Tibial nerve (tissue), 4 donors: Measurements from ENCODE around the gene NKX3-2. TPM values are rescaled to one million over a fixed set of nuclear protein-coding genes. Genes with fewer than 3 reads are reported as not detected.
A peak's percentile ranks its signal among the peaks of the same experiment; 100 is the strongest.

Experiments
- DNase-seq, 2 donors: peaks; one replicate each; pipeline ENCODE4 v3.0.0-alpha.2; 2019; ENCODE audit warnings: low spot score in 2 of 2
- H3K27ac ChIP-seq, 4 donors: fragments of 200-600 bp; sonication (generic) in 3 of 4; one replicate each; pipeline ENCODE4 v1.5.1; 2017 to 2019; ENCODE audit warnings: mild to moderate bottlenecking in 1 of 4
- H3K27me3 ChIP-seq, 2 donors: fragments of 200-600 bp; sonication (generic) in 1 of 2; one replicate each; pipeline versions ENCODE4 v1.5.1 to v1.6.0; 2017 to 2019
- H3K36me3 ChIP-seq, 3 donors: fragments of 200-600 bp; sonication (generic); one replicate each; pipeline ENCODE4 v1.5.1; 2018 to 2019
- H3K4me1 ChIP-seq, 4 donors: fragments of 200-600 bp; sonication (generic) in 3 of 4; one replicate each; pipeline ENCODE4 v1.5.1; 2017 to 2019
- H3K4me3 ChIP-seq, 4 donors: fragments of 200-600 bp; sonication (generic) in 3 of 4; one replicate each; pipeline ENCODE4 v1.5.1; 2017 to 2019; ENCODE audit warnings: mild to moderate bottlenecking in 1 of 4, moderate library complexity in 1 of 4
- H3K9me3 ChIP-seq, 4 donors: fragments of 200-600 bp; sonication (generic) in 3 of 4; one replicate each; pipeline ENCODE4 v1.5.1; 2017 to 2019
- EP300 ChIP-seq, 2 donors: sonication (generic); formaldehyde crosslinking; IDR thresholded peaks; one replicate each; pipeline ENCODE4 v1.6.1; 2017; ENCODE audit warnings: antibody characterized with exemption in 2 of 2, mild to moderate bottlenecking in 1 of 2
- POLR2A ChIP-seq, 2 donors: fragments of 450-650 bp; IDR thresholded peaks; one replicate each; pipeline ENCODE4 v1.6.1; 2017; ENCODE audit warnings: antibody characterized with exemption in 2 of 2, mild to moderate bottlenecking in 2 of 2, moderate library complexity in 2 of 2
- WGBS, 2 donors: methylation state at CpG; one replicate each; pipeline ENCODE4 v1.1.5; 2018; 5-methylcytosine and 5-hydroxymethylcytosine counted together
- total RNA-seq, 4 donors: library from RNA; depleted of rRNA; stranded (reverse); fragments of >200 nt; gene quantifications; one replicate each; pipeline ENCODE4 v1.1.0, GENCODE V29; 2016
- TF ChIP-seq, protein P1 (sequence below), 5 experiments: fragments of 200-600 bp in 3 of 5; fragments of 450-650 bp in 2 of 5; sonication (generic) in 3 of 5; IDR thresholded peaks; one replicate each; pipeline ENCODE4 v1.5.1; 2016 to 2019; ENCODE audit warnings: antibody characterized with exemption in 5 of 5, mild to moderate bottlenecking in 3 of 5, moderate library complexity in 2 of 5

The NKX3-2 gene
- total RNA-seq, 4 donors from 2014 or later, result 0.22 to 0.84 (median 0.30) TPM; not detected in 1

DNA sequence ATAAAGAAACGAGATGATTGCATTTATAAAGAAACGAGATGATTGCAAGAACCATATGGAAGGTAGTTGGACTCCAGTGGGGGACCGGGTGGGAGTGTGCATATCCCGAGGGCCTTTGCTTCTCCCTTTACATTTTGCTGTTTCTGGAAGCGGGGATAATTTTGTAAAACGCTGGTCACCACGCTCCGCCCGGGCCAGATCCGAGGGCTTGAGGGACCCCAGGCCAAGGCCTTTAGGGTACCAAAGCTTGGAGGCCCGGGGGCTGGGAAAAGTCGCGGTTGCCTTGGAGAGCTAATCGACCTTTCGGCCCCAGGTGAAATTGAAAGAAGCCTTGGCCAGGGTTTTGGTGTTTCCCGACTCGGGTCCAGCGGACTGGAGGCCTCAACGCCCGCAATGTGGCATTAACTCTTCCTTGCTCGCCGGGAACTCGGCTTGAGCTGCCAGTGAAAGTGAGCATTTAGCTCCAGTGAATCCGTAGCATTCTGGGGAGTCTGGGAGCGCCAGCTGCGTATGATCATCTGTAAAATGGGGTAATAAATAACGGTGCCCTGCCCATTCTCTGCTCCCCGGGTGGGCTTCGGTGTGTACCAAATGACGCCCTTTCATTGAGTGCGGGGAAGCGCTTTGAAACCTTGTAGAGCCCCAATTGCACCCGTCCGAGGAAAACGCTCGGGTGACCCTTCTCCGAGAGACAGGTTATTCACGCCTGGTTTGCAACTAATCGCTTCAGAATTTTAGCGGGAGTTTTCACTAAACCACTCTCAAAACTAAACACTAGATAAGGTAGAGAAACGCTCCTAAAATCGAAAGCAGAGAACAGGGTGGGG, 4.5 kb downstream of the NKX3-2 start:
- DNase-seq, result no peak
- TF ChIP-seq, protein P1, sequence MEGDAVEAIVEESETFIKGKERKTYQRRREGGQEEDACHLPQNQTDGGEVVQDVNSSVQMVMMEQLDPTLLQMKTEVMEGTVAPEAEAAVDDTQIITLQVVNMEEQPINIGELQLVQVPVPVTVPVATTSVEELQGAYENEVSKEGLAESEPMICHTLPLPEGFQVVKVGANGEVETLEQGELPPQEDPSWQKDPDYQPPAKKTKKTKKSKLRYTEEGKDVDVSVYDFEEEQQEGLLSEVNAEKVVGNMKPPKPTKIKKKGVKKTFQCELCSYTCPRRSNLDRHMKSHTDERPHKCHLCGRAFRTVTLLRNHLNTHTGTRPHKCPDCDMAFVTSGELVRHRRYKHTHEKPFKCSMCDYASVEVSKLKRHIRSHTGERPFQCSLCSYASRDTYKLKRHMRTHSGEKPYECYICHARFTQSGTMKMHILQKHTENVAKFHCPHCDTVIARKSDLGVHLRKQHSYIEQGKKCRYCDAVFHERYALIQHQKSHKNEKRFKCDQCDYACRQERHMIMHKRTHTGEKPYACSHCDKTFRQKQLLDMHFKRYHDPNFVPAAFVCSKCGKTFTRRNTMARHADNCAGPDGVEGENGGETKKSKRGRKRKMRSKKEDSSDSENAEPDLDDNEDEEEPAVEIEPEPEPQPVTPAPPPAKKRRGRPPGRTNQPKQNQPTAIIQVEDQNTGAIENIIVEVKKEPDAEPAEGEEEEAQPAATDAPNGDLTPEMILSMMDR (IDR thresholded peaks at IDR 0.05), result no peak
- TF ChIP-seq POLR2A (IDR thresholded peaks at IDR 0.05) (no peak), EP300 (IDR thresholded peaks at IDR 0.05) (no peak)
- Histone ChIP-seq H3K9me3 (peaks cover 0 to 3% (median 0%) of the 10 kb centered on the region in 4 donors), H3K4me3 (no peak overlapping the region), H3K4me1 (peaks cover 0 to 62% (median 18%) of the 10 kb centered on the region in 4 donors), H3K36me3 (no peaks in the 10 kb centered on the region), H3K27ac (no peak overlapping the region), H3K27me3 (peaks cover 2 to 98% of the 10 kb centered on the region in 2 donors)
- WGBS, 2 donors, result 23 to 25% methylated on average over 34 to 42 of the region's 42 CpGs

DNA sequence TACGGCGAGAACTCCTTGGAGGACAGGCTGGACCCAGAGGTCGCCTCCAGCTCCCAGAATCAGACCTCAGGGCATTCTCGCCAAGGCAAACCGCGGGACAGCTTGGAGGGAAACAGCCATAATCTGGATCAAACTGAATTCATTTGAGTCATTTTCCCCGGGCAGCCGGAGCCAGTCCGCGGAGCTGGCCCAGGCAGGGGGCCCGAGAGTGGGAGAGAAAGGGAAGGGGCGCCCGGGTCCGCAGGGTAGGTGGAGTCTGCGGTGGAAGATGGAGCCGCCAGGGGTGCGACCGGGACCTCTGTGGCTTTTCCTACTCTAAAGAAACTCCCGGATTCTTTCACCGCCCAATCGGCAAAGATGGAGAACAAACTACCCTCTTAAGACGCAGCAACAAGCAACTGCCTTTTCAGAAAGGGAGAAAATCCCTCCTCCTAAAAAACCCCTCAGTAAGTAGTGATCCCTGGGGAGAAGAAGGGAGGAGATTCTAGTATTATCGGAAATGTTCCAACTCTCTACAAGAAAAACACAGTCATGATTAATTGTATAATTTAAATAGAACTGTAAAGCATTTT, 5.2 kb downstream of the NKX3-2 start:
- Histone ChIP-seq H3K27ac (no peak overlapping the region), H3K9me3 (peaks cover 0 to 3% (median 0%) of the 10 kb centered on the region in 4 donors), H3K36me3 (no peaks in the 10 kb centered on the region), H3K27me3 (peaks cover 2 to 100% of the 10 kb centered on the region in 2 donors), H3K4me1 (peaks cover 0 to 62% (median 12%) of the 10 kb centered on the region in 4 donors), H3K4me3 (peak overlapping the region in 1 of 4 donors; percentile 10)
- DNase-seq, result no peak
- TF ChIP-seq, protein P1 (IDR thresholded peaks at IDR 0.05), result no peak
- no peak for TF ChIP-seq POLR2A (IDR thresholded peaks at IDR 0.05)
- no peak for TF ChIP-seq EP300 (IDR thresholded peaks at IDR 0.05)
- WGBS, 2 donors, result 7% methylated on average over 21 to 23 of the region's 23 CpGs

DNA sequence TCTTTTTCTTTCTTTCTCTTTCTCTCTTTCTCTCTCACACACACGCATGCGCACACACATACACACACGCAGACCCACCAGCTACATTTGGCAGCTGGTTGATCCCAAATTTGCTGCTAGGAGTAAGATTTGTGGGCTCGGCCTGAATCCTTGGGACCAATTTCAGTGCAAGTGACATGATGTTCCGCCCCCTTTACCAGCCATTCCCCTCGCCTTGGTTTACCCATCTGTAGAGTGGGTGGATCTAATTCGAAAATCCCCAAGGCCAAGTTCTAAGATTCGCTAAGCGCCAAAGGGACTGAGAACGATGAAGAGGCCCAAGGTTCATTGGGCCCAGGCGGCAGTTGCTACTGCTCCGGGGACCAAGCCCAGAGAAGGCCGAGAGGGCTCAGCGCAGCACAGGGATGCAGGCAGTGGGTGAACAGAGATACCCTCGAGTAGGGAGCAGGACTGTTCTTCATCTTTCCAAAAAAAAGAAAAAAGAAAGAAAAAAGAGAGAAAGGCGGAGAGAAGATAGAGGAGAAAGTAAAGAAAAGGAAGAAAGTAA, 5.8 kb downstream of the NKX3-2 start:
- Histone ChIP-seq H3K4me1 (peaks cover 0 to 57% (median 10%) of the 10 kb centered on the region in 4 donors), H3K36me3 (no peaks in the 10 kb centered on the region), H3K27me3 (peaks cover 2 to 100% of the 10 kb centered on the region in 2 donors), H3K4me3 (no peak overlapping the region), H3K9me3 (peaks cover 0 to 3% (median 0%) of the 10 kb centered on the region in 4 donors), H3K27ac (no peak overlapping the region)
- no peak for TF ChIP-seq POLR2A (IDR thresholded peaks at IDR 0.05)
- TF ChIP-seq, protein P1 (IDR thresholded peaks at IDR 0.05), result no peak
- no peak for TF ChIP-seq EP300 (IDR thresholded peaks at IDR 0.05)
- no peak for DNase-seq
- WGBS, 2 donors, result 29 to 34% methylated on average over 16 of the region's 16 CpGs

DNA sequence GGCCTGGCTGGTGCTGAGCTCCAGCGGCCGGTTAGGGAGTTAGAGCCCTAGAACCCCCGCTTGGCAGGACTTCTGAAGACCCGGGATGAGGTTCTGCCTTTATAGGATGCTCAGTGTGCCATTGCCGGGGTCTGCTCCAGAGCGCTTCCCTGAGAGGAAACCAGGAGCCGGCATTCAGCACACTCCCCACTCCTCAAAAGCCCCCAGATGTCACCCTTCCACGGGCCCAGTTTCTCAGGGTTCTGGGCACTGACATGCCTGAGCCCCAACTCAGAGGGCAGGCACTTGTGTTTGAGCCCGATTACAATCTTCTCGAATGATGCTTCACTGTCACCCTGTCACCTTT, 6.5 kb downstream of the NKX3-2 start:
- Histone ChIP-seq H3K27me3 (peaks cover 2 to 100% of the 10 kb centered on the region in 2 donors), H3K4me1 (peaks cover 0 to 51% (median 10%) of the 10 kb centered on the region in 4 donors), H3K36me3 (no peaks in the 10 kb centered on the region), H3K9me3 (peaks cover 0 to 3% (median 0%) of the 10 kb centered on the region in 4 donors), H3K4me3 (no peak overlapping the region), H3K27ac (no peak overlapping the region)
- WGBS, 2 donors, result 12 to 18% methylated on average over 10 of the region's 10 CpGs
- TF ChIP-seq EP300 (IDR thresholded peaks at IDR 0.05) (no peak), POLR2A (IDR thresholded peaks at IDR 0.05) (no peak)
- TF ChIP-seq, protein P1 (IDR thresholded peaks at IDR 0.05), result no peak
- no peak for DNase-seq
